Trophoblast cell (in vitro differentiated cells and primary cell): ENCODE data around the gene TRDN.
"Not testable (repeated sequence)": the region's sequence is repeated elsewhere in the genome, so short reads cannot be mapped to it uniquely, and the experiment has no call there.

Experiments used
- DNase-seq, 2 donors: peaks; one replicate each; pipeline ENCODE4 v3.0.0-alpha.2; 2016
- H2AFZ ChIP-seq: 2 replicates; pipeline ENCODE4 v1.6.1; 2013; ENCODE audit warnings: low read length, moderate library complexity, mild to moderate bottlenecking; ENCODE audit not compliant: insufficient read depth, poor library complexity
- H2AK5ac ChIP-seq: 2 replicates; pipeline ENCODE4 v1.6.1; 2013; ENCODE audit warnings: mild to moderate bottlenecking, low read length
- H2BK120ac ChIP-seq: 2 replicates; pipeline ENCODE4 v1.6.1; 2013; ENCODE audit warnings: low read length, mild to moderate bottlenecking, moderate library complexity; ENCODE audit not compliant: insufficient read depth, poor library complexity
- H2BK12ac ChIP-seq: 2 replicates; pipeline ENCODE4 v1.6.1; 2013; ENCODE audit warnings: mild to moderate bottlenecking, low read length, moderate library complexity
- H2BK5ac ChIP-seq: 2 replicates; pipeline ENCODE4 v1.6.1; 2013; ENCODE audit warnings: low read length, low read depth, moderate library complexity, mild to moderate bottlenecking; ENCODE audit not compliant: poor library complexity
- H3K14ac ChIP-seq: 2 replicates; pipeline ENCODE4 v1.6.1; 2013; ENCODE audit warnings: mild to moderate bottlenecking, low read length
- H3K18ac ChIP-seq: 2 replicates; pipeline ENCODE4 v1.6.1; 2013; ENCODE audit warnings: mild to moderate bottlenecking, low read length
- H3K23ac ChIP-seq: 2 replicates; pipeline ENCODE4 v1.6.1; 2013; ENCODE audit warnings: low read length
- H3K27ac ChIP-seq: 2 replicates; pipeline ENCODE4 v1.5.1; 2013; ENCODE audit warnings: low read depth, mild to moderate bottlenecking, inconsistent platforms, low read length, moderate library complexity
- H3K27me3 ChIP-seq: 2 replicates; pipeline ENCODE4 v1.6.1; 2013; ENCODE audit warnings: inconsistent platforms, mild to moderate bottlenecking, low read length, moderate library complexity; ENCODE audit not compliant: insufficient read depth
- H3K36me3 ChIP-seq, 2 experiments: 1 replicate in 1 of 2; 2 replicates in 1 of 2; pipeline ENCODE4 v1.6.1; 2013; ENCODE audit warnings: low read length in 2 of 2, mild to moderate bottlenecking in 2 of 2, moderate library complexity in 1 of 2; ENCODE audit not compliant: insufficient read depth in 2 of 2, control insufficient read depth in 1 of 2
- H3K4ac ChIP-seq: 2 replicates; pipeline ENCODE4 v1.6.1; 2013; ENCODE audit warnings: low read depth, mild to moderate bottlenecking, low read length, moderate library complexity
- H3K4me1 ChIP-seq, 2 experiments: 1 replicate in 1 of 2; 2 replicates in 1 of 2; pipeline ENCODE4 v1.6.1; 2013; ENCODE audit warnings: low read length in 2 of 2, mild to moderate bottlenecking in 2 of 2, moderate library complexity in 1 of 2; ENCODE audit not compliant: insufficient read depth in 2 of 2, control insufficient read depth in 1 of 2
- H3K4me2 ChIP-seq: 2 replicates; pipeline ENCODE4 v1.6.1; 2013; ENCODE audit warnings: inconsistent platforms, mild to moderate bottlenecking, low read length, moderate library complexity
- H3K4me3 ChIP-seq: 2 replicates; pipeline ENCODE4 v1.5.1; 2013; ENCODE audit warnings: mild to moderate bottlenecking, low read depth, low read length, inconsistent platforms
- H3K79me1 ChIP-seq: one replicate; pipeline ENCODE4 v1.6.1; 2013; ENCODE audit warnings: low read length
- H3K79me2 ChIP-seq: 2 replicates; pipeline ENCODE4 v1.6.1; 2013; ENCODE audit warnings: low read length, mild to moderate bottlenecking; ENCODE audit not compliant: control insufficient read depth, insufficient read depth, poor library complexity
- H3K9ac ChIP-seq: 2 replicates; pipeline ENCODE4 v1.6.1; 2013; ENCODE audit warnings: mild to moderate bottlenecking, low read length
- H3K9me3 ChIP-seq: 2 replicates; pipeline ENCODE4 v1.6.1; 2013; ENCODE audit warnings: low read depth, mild to moderate bottlenecking, control low read depth, inconsistent platforms, low read length; ENCODE audit not compliant: insufficient read depth
- H4K12ac ChIP-seq: 2 replicates; pipeline ENCODE4 v1.6.1; 2013; ENCODE audit warnings: low read depth, mild to moderate bottlenecking, low read length, moderate library complexity
- H4K8ac ChIP-seq: 2 replicates; pipeline ENCODE4 v1.6.1; 2013; ENCODE audit warnings: low read depth, mild to moderate bottlenecking, low read length, moderate library complexity
- H4K91ac ChIP-seq: one replicate; pipeline ENCODE4 v1.6.1; 2013; ENCODE audit warnings: low read depth, mild to moderate bottlenecking, low read length, moderate library complexity
- WGBS: extraction: QIAGEN DNeasy Blood & Tissue Kit; methylation state at CpG from one replicate; pipeline ENCODE4 v1.1.7; 2013; ENCODE audit warnings: missing lambda C conversion rate; ENCODE audit not compliant: insufficient read length, insufficient coverage; ENCODE audit errors: extremely low coverage; 5-methylcytosine and 5-hydroxymethylcytosine counted together

TRDN gene

GRCh38 chr6:123589317-123589716 lies 47.4 kb downstream of the TRDN start:
- no peak overlapping the region for H4K91ac ChIP-seq
- H2BK120ac ChIP-seq = no peak overlapping the region
- no peak overlapping the region for H3K18ac ChIP-seq
- no peak overlapping the region for H3K4me2 ChIP-seq
- H2BK12ac ChIP-seq = no peak overlapping the region
- no peak overlapping the region for H2AK5ac ChIP-seq
- H4K12ac ChIP-seq = no peak overlapping the region
- H3K79me1 ChIP-seq = no peaks in the 10 kb centered on the region
- no peaks in the 10 kb centered on the region for H3K27me3 ChIP-seq
- H3K9ac ChIP-seq = no peak overlapping the region
- no peaks in the 10 kb centered on the region for H3K79me2 ChIP-seq
- DNase-seq = no peak
- H3K4ac ChIP-seq = no peak overlapping the region
- no peak overlapping the region for H3K23ac ChIP-seq
- WGBS = no CpG with 5 or more reads among the region's 1 CpG
- no peak overlapping the region for H2AFZ ChIP-seq
- no peak overlapping the region for H3K14ac ChIP-seq
- no peak overlapping the region for H3K27ac ChIP-seq
- H3K36me3 ChIP-seq = no peaks in the 10 kb centered on the region
- H3K9me3 ChIP-seq = no peaks in the 10 kb centered on the region
- H3K4me3 ChIP-seq = no peak overlapping the region
- H2BK5ac ChIP-seq = no peak overlapping the region
- no peak overlapping the region for H4K8ac ChIP-seq
- H3K4me1 ChIP-seq = peaks cover 0 to 3% of the 10 kb centered on the region in 2 experiments

DNA sequence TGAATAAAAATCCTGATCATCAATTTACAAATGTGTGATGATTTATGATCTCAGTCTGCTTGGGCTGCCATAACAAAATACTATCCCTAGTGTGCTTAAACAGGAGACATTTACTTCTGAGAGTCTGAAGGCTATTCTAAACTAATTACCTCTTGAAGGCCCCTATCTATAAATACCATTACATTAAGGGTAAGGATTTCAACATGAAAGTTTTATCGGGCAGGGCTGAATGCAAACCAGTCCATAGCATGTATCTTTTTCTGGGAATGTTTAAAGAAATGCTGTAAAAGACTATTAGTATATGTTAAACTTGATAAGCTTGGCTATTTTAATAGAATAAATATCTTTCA lies 48.2 kb downstream of the TRDN start:
- no peak overlapping the region for H3K27ac ChIP-seq
- no peak overlapping the region for H3K9ac ChIP-seq
- H3K9me3 ChIP-seq = no peaks in the 10 kb centered on the region
- H4K91ac ChIP-seq = no peak overlapping the region
- no peak overlapping the region for H3K4ac ChIP-seq
- no peaks in the 10 kb centered on the region for H3K27me3 ChIP-seq
- no peak overlapping the region for H3K14ac ChIP-seq
- no peak overlapping the region for H2AFZ ChIP-seq
- H3K4me1 ChIP-seq = peaks cover 0 to 3% of the 10 kb centered on the region in 2 experiments
- H3K79me2 ChIP-seq = no peaks in the 10 kb centered on the region
- H4K12ac ChIP-seq = no peak overlapping the region
- no peak overlapping the region for H4K8ac ChIP-seq
- no peak overlapping the region for H3K4me3 ChIP-seq
- no peaks in the 10 kb centered on the region for H3K79me1 ChIP-seq
- H3K23ac ChIP-seq = no peak overlapping the region
- H2AK5ac ChIP-seq = no peak overlapping the region
- no peak overlapping the region for H2BK5ac ChIP-seq
- H2BK12ac ChIP-seq = no peak overlapping the region
- H3K36me3 ChIP-seq = no peaks in the 10 kb centered on the region
- H2BK120ac ChIP-seq = no peak overlapping the region
- H3K18ac ChIP-seq = no peak overlapping the region
- H3K4me2 ChIP-seq = no peak overlapping the region
- no CpG with 5 or more reads among the region's 1 CpG for WGBS
- peak; percentile 17 to 56 for DNase-seq

DNA sequence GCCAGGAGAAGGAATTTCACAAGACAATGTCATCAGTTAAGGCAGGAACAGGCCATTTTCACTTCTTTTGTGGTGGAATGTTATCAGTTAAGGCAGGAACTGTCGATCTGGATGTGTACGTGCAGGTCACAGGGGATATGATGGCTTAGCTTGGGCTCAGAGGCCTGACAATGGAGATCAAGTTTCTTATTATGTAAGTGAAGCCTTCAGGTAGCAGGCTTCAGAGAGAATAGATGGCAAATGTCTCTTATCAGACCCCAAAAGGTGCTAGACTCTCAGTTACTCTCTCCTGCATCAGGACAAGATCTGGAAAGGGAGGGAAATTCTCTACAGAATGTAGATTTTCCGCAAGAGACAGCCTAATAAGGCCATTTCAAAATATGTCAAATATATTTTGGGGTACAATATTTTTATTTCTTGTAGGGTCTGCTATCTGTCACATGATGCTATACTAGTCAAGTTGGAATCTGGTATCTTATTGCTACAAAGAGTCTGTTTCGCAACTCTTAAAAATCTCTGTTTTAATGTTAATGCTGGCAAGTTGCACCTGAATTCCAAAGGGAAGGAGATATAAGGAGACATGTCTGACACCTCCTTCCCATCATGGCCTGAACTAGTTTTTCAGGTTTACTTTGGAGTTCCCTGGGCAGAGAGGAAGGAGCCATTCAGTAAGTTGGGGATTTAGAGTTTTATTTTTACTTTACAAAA lies 48.8 kb downstream of the TRDN start:
- Histone ChIP-seq H3K27ac (peak overlapping the region; percentile 40), H2BK5ac (no peak overlapping the region), H3K18ac (no peak overlapping the region), H2AK5ac (no peak overlapping the region), H4K8ac (no peak overlapping the region), H3K79me2 (no peaks in the 10 kb centered on the region), H3K9ac (no peak overlapping the region), H3K36me3 (no peaks in the 10 kb centered on the region), H4K12ac (no peak overlapping the region), H3K4me1 (peaks cover 0 to 3% of the 10 kb centered on the region in 2 experiments), H3K9me3 (no peaks in the 10 kb centered on the region), H3K79me1 (no peaks in the 10 kb centered on the region), H3K14ac (no peak overlapping the region), H2AFZ (no peak overlapping the region), H3K4ac (no peak overlapping the region), H4K91ac (no peak overlapping the region), H3K4me3 (no peak overlapping the region), H3K23ac (no peak overlapping the region), H2BK12ac (no peak overlapping the region), H2BK120ac (no peak overlapping the region), H3K4me2 (no peak overlapping the region), H3K27me3 (no peaks in the 10 kb centered on the region)
- DNase-seq = peak; percentile 63 to 83
- no CpG with 5 or more reads among the region's 4 CpGs for WGBS

DNA sequence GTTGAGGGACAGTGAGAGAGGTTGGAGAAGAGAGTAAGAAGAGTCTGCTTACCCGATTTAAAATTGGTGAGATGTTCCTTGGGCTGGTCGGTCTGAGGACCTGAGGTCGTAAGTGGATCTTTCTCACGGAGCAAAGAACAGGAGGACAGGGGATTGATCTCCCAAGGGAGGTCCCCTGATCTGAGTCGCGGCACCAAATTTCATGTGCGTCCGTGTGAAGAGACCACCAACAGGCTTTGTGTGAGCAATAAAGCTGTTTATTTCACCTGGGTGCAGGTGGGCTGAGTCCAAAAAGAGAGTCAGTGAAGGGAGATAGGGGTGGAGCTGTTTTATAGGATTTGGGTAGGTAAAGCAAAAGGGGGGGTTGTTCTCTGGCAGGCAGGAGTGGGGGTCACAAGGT lies 49.3 kb downstream of the TRDN start:
- H3K4me1 ChIP-seq, DNase-seq: not testable (repeated sequence)

More for the DNA sequence above, 49.3 kb downstream of the TRDN start:
- H3K9ac ChIP-seq, H3K14ac ChIP-seq, H3K27ac ChIP-seq, H2BK12ac ChIP-seq, H2BK5ac ChIP-seq, H3K4ac ChIP-seq, H2BK120ac ChIP-seq, H3K4me2 ChIP-seq, H3K79me1 ChIP-seq, H3K23ac ChIP-seq, H3K79me2 ChIP-seq, H3K9me3 ChIP-seq, H3K27me3 ChIP-seq, H2AFZ ChIP-seq, H2AK5ac ChIP-seq, H3K36me3 ChIP-seq, H3K4me3 ChIP-seq, H4K91ac ChIP-seq, H3K18ac ChIP-seq, H4K12ac ChIP-seq: not testable (repeated sequence)
- H4K8ac ChIP-seq = peak overlapping the region; percentile 28
- no CpG with 5 or more reads among the region's 8 CpGs for WGBS
